ENCODE data around the gene MAN1A1.
A peak's percentile ranks its signal among the peaks of the same experiment; 100 is the strongest.
"Not testable (repeated sequence)": the region's sequence is repeated elsewhere in the genome, so short reads cannot be mapped to it uniquely, and the experiment has no call there.

Gene MAN1A1

DNA sequence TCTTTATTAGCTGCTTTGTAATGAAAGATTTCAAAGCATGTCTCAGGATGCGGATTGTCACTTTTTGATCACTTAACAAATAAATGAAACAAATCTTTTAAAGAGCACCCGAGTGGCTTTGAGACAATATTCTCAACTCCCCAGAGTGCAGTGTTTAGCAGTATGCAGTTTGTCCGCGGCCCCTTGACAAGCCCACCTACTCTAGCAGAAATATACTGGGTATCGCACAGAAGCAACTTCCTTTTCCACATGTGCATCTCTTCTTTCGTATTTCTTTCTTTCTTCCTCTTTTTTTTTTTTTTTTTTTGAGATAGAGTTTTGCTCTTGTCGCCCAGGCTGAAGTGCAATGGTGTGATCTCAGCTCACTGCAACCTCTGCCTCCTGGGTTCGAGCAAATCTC lies 186.6 kb downstream of the MAN1A1 start:
- no peak for FAIRE-seq

- no peak for FAIRE-seq
These were observed 187.3 kb downstream of the MAN1A1 start for GRCh38 chr6:119162134-119162775.

GRCh38 chr6:119161438-119161837 lies 188.1 kb downstream of the MAN1A1 start:
- no peak for FAIRE-seq

DNA sequence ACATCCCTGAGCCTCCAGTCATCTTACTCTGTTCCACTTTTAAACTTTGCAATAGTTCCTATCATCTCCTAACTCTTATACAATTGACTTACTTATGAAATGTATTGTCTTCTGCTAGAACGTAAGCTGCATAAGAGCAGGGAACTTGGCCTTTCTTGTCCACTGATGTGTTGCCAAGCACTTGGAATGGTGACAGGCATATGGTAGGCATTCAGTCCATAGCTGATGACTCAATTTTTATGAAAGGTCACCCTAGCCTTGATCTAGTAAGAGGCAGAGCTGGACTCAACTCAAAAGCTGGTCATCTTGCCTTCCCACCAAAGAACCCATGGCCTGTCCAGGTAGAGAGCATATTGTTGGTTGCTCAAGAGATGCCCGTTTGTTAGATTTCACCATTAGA lies 188.7 kb downstream of the MAN1A1 start:
- FAIRE-seq, result no peak

DNA sequence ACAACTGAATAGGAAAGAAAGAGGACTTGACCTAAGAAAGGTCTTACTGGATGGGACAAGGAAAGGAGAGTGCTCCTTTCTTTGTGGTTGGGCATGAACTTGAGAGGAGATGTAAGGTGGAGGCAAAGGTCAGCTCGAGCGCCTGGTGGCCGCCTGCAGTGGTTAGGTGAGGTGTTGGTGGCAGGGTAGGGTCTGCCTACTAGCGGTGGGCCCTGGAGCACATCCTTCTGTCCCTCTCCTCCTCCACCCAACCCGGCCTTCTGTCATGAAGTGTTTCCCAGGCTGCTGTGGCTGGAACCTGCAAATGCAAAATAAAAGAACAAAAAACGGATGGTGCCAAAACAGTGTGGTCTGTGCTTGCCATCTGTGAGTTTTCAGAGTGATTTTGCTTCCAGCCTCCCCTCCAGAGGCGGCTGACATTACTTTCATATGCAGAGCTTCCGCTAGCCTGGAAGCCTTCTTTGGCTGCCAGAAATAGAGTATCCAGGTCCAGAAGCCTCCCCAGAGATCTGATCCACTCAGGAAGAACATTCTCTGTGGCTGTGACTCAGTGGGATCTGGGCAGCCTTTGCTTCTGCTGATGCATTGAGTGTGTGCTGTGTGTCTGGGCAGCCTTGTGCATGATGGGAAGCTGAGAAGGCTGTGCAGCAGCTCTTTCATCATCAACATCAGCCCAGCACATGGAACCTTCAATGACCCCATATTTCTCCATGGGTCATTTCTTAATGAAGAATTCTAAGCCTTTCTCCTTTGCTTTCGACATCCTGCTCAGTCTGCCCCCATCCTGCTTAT lies 191.3 kb downstream of the MAN1A1 start:
- FAIRE-seq, result no peak

GRCh38 chr6:119157506-119157815 lies 192.1 kb downstream of the MAN1A1 start:
- no peak for FAIRE-seq

GRCh38 chr6:119156757-119157505 lies 192.6 kb downstream of the MAN1A1 start:
- FAIRE-seq, result no peak

GRCh38 chr6:119156082-119156481 lies 193.5 kb downstream of the MAN1A1 start:
- FAIRE-seq, result not testable (repeated sequence)

DNA sequence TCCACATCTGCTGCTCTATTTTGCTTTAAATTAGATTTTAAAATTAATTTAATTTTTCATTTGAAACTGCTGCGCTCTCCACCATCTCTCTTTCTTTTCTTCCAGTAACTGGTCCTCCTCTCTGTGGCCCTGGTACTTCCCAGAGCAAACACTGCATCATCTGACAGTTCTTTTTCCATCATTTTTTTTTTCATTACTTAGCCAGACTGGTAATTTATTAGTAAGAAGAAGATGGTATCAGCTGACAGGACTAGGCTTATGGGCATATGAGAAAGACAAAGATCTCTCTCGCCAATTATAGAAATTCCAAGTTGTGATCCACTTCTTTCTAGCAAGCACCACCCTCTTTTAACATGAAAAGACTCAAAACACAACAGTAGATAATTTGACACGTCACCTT lies 197.4 kb downstream of the MAN1A1 start:
- no peak for FAIRE-seq

DNA sequence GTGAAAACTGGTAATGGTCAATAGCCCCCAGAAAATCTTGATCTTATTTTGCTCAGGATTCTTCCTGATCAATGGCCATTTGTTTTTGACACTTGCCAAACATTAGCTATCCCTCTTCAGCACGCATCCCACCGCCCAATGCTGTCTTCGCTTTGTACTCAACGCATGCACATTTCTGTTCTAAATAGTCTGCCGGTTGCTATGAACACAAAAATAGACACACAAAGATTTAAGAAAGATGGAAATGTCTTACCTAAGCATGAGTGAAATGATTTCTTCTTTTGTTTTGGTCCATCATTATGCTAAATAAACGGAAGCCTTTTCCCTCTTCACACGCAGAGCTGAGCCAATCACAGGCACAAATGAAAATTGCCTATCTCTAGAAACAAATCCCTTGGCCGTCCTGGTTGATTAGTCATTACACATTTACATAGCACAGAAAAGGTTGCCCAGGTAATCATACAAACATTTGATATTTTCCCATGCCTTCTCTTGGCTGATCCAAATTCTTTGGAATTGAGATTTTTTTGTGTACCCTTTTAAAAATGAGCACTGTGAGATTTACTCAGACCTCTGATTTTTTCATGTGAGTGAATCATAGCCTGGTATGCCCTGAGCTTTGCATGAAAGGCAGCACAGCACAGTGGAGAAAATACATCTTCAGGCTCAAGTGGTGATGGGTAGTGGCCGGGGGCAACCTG lies 200.6 kb downstream of the MAN1A1 start:
- no peak for FAIRE-seq

DNA sequence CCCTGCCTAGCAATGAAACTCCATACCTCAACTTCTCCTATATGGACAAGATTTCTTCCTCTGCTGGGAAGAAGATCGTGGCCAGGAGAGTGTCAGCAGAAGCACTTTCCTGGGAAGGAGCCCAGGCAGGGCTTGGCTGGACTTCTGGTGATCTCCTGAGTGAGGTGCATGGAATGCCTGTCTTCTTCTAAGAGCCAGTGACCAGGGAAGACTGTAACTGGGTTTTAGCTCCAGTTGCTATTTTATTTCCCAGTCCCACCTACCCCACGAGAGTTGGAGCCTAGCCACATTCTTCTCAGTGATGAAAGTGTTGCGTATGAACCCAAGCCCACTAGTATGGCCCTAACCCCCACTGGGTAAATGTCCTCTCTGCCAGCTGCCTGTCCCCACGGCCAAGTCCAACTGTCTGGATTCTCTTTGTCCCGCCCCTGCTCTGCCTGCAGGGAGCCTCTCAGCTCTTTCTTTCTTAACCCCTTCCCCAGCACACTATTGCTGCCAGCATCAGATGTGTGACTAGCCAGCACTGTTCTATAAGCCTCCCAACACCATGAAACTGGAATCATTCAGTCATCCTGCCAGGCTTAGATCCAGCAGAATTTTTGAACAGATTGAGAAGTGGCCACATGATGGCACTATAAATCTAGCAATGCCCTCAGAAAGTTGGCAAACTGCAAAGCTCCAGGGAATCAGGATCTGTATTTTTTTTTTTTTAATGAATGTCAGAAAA lies 201.3 kb downstream of the MAN1A1 start:
- FAIRE-seq, result peak; percentile 62

- FAIRE-seq, result no peak
These were observed 202.2 kb downstream of the MAN1A1 start for GRCh38 chr6:119147101-119148053.

GRCh38 chr6:119145111-119145510 lies 204.4 kb downstream of the MAN1A1 start:
- no peak for FAIRE-seq

DNA sequence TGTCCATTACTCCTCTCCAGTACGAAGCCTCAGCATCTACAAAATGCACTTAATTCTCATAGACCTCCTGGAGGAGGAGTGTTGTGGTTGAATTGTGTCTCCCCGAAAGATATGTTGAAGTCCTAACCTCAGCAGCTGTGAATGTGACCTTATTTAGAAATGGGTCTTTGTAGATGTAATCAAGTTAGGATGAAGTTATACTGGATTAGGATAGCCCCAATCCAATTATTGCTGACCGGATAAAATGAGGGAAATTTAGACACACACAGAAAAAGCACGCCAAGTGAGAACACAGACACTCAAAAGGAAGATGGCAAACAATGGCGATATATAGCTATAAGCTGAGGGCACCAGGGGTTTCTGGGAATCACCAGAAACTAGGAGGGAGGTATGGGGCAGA lies 206.9 kb downstream of the MAN1A1 start:
- FAIRE-seq, result no peak

GRCh38 chr6:119142041-119142440 lies 207.5 kb downstream of the MAN1A1 start:
- FAIRE-seq, result no peak

DNA sequence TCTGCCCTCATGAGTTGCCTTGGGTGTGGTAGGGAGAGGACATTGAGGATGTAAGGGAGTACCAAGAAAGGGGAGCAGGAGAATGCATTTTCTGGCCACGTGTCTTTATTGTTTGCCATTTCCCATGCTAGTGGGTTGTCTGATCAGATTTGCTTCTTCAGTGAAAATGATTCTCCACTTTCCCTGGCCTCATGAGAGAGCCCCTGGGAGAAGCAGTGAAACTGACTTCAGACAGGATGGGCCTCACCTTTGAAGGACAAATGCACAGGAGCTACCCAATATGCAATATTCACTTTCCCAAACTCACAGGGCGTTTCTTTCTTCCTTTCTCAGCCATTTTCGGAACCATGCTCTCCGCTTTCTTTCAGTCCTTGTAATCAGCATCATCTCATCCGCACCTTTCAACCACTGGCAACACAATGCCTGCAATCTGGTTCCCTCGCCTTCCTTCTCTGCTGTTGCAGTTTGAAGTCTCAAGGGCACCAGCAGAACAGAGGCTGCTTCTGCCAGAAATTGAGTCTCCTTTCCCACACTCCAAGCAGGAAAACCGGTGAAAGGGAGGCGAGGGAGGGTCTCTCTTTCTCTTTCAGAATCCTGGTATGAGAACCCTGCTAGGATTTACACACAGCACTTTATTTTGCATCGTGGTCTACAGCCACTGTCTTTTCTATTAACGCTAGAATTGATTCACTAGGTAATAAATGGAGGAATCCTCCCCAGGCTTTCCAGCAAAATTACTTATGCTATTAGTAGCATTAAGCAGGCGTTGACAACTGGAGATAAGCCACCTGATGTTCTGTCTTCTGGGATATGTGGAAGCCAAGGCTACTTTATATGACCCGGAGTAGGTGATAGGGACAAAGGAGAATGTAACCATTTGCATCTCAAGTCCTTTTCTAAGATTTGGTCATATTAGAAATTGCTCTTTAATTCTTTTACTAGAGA lies 209.1 kb downstream of the MAN1A1 start:
- FAIRE-seq, result no peak

GRCh38 chr6:119138906-119139541 lies 210.5 kb downstream of the MAN1A1 start:
- no peak for FAIRE-seq

- FAIRE-seq, result no peak
These were observed 212.1 kb downstream of the MAN1A1 start for GRCh38 chr6:119137194-119138072.

GRCh38 chr6:119134752-119135151 lies 214.8 kb downstream of the MAN1A1 start:
- FAIRE-seq, result no peak

Measured in A204.1 (cell line).